Calu3 (cell line): Measurements from ENCODE around the gene PTCRA. TPM values are rescaled to one million over a fixed set of nuclear protein-coding genes. Genes with fewer than 3 reads are reported as not detected.
A peak's percentile ranks its signal among the peaks of the same experiment; 100 is the strongest.

ENCODE experiments used
- BruUV-seq: library from RNA; stranded (reverse); fragments of 400-500 nt; replicated peaks from 2 replicates; lab custom pipeline; 2021; lab: Mats Ljungman, UMichigan
- CTCF ChIA-PET: fragments of 300-600 bp; sonication (Branson Sonifier 250); formaldehyde crosslinking; loops from one replicate; lab custom pipeline; 2022; ENCODE audit warnings: antibody characterized with exemption; lab: Charles Lee
- DNase-seq: peaks from one replicate; pipeline ENCODE4 v3.0.0; 2022
- H3K27ac Mint-ChIP-seq: one replicate; pipeline ENCODE4 v1.8.0; 2022; ENCODE audit warnings: mixed read lengths; ENCODE audit not compliant: unreplicated experiment
- H3K27me3 Mint-ChIP-seq: one replicate; pipeline ENCODE4 v1.8.0; 2022; ENCODE audit warnings: mixed read lengths; ENCODE audit not compliant: unreplicated experiment
- H3K36me3 Mint-ChIP-seq: one replicate; pipeline ENCODE4 v1.8.0; 2022; ENCODE audit warnings: mild to moderate bottlenecking, moderate library complexity, mixed read lengths; ENCODE audit not compliant: insufficient read depth, unreplicated experiment
- H3K4me1 Mint-ChIP-seq: one replicate; pipeline ENCODE4 v1.8.0; 2022; ENCODE audit warnings: mild to moderate bottlenecking, low read depth, mixed read lengths; ENCODE audit not compliant: unreplicated experiment
- H3K4me3 Mint-ChIP-seq: one replicate; pipeline ENCODE4 v1.8.0; 2022; ENCODE audit warnings: mild to moderate bottlenecking, low read depth, moderate library complexity, mixed read lengths; ENCODE audit not compliant: unreplicated experiment
- H3K9me3 Mint-ChIP-seq: one replicate; pipeline ENCODE4 v1.8.0; 2022; ENCODE audit warnings: low read depth, mixed read lengths; ENCODE audit not compliant: unreplicated experiment
- CTCF ChIP-seq: fragments of 200-600 bp; IDR thresholded peaks from one replicate; pipeline ENCODE4 v1.8.0; 2022; ENCODE audit warnings: antibody characterized with exemption; ENCODE audit not compliant: unreplicated experiment
- intact Hi-C: fragments of 100-400 bp; cut with micrococcal nuclease; formaldehyde crosslinking; loops from one replicate; pipeline ENCODE4 v1.10.0; 2022; ENCODE audit not compliant: unreplicated experiment
- total RNA-seq: library from RNA; stranded (reverse); gene quantifications from 2 replicates; pipeline ENCODE4 v1.2.3, GENCODE V29; 2022

PTCRA gene
- total RNA-seq, 1 experiment from 2014 or later, result not detected

GRCh38 chr6:42959917-42960242, 44.0 kb downstream of the PTCRA start:
- no peak for TF ChIP-seq CTCF
- intact Hi-C loops, result loop anchor here (5.0 kb wide), 1 partner anchor 182 kb away; no protein-coding TSS in a partner anchor
- H3K27me3 Mint-ChIP-seq, result peaks cover 22% of the 10 kb centered on the region
- DNase-seq, result no peak
- H3K9me3 Mint-ChIP-seq, result no peaks in the 10 kb centered on the region
- no TSS peak for BruUV-seq
- peaks cover 34% of the 10 kb centered on the region for H3K36me3 Mint-ChIP-seq
- H3K4me3 Mint-ChIP-seq, result peak overlapping the region; percentile 98
- peaks cover 26% of the 10 kb centered on the region for H3K4me1 Mint-ChIP-seq
- H3K27ac Mint-ChIP-seq, result peak overlapping the region; percentile 77
- CTCF ChIA-PET, result interaction anchor here (1.0 to 1.4 kb wide), 3 partner anchors 19 to 30 kb away, joined by 3 to 8 read pairs (median 5); partner anchors contain the start of genes PEX6 and PPP2R5D

GRCh38 chr6:42960243-42961019, 44.6 kb downstream of the PTCRA start, which contains the start of gene GNMT:
TSS of gene GNMT (plus strand) at chr6:42960754. CDS start at chr6:42960768, 14 bp downstream.
- Mint-ChIP-seq H3K27me3 (peaks cover 22% of the 10 kb centered on the region), H3K4me1 (peaks cover 25% of the 10 kb centered on the region), H3K36me3 (peaks cover 34% of the 10 kb centered on the region), H3K9me3 (no peaks in the 10 kb centered on the region), H3K4me3 (peak within 1 kb of the TSS; percentile 98), H3K27ac (peak within 1 kb of the TSS; percentile 77)
- CTCF ChIA-PET, result interaction anchor here (0.6 to 1.4 kb wide), 6 partner anchors 19 to 652 kb away, joined by 3 to 8 read pairs (median 4); partner anchors contain the start of genes PEX6 and PPP2R5D
- BruUV-seq, result no TSS peak
- peak; percentile 90 for DNase-seq
- intact Hi-C loops, result loop anchor here (5.0 kb wide), 1 partner anchor 182 kb away; no protein-coding TSS in a partner anchor
- TF ChIP-seq CTCF, result no peak

GRCh38 chr6:42961020-42961470, 45.2 kb downstream of the PTCRA start:
- Mint-ChIP-seq H3K27me3 (peaks cover 22% of the 10 kb centered on the region), H3K9me3 (no peaks in the 10 kb centered on the region), H3K4me3 (peak overlapping the region; percentile 98), H3K36me3 (peaks cover 34% of the 10 kb centered on the region), H3K4me1 (peaks cover 25% of the 10 kb centered on the region), H3K27ac (peak overlapping the region; percentile 77)
- CTCF ChIA-PET, result interaction anchor here (0.7 to 1.4 kb wide), 3 partner anchors 23 to 161 kb away, joined by 3 to 5 read pairs (median 4); partner anchors contain the start of gene PPP2R5D
- no TSS peak for BruUV-seq
- no peak for TF ChIP-seq CTCF
- intact Hi-C loops, result loop anchor here (5.0 kb wide), 1 partner anchor 181 kb away; no protein-coding TSS in a partner anchor
- no peak for DNase-seq

- Mint-ChIP-seq H3K27ac (no peak overlapping the region), H3K9me3 (no peaks in the 10 kb centered on the region), H3K36me3 (peaks cover 34% of the 10 kb centered on the region), H3K27me3 (peaks cover 22% of the 10 kb centered on the region), H3K4me3 (no peak overlapping the region), H3K4me1 (peaks cover 25% of the 10 kb centered on the region)
- intact Hi-C loops, result loop anchor here (5.0 kb wide), 1 partner anchor 180 kb away; no protein-coding TSS in a partner anchor
- CTCF ChIA-PET, result interaction anchor here (0.7 kb wide), 1 partner anchor 16 kb away, joined by 4 read pairs; no protein-coding TSS in a partner anchor
- no peak for TF ChIP-seq CTCF
- BruUV-seq, result TSS peak; percentile 24
- DNase-seq, result no peak
Measured at GRCh38 chr6:42962096-42962495, 46.2 kb downstream of the PTCRA start.
